SK-N-SH treated with all-trans-retinoic acid at 6 μM for 48 hours (cell line): ENCODE data around the gene PSMB9.

ENCODE experiments used
- ARNTL ChIP-seq: fragments of 450-650 bp; formaldehyde crosslinking; IDR thresholded peaks from 2 replicates; pipeline ENCODE4 v1.5.0; 2020; ENCODE audit warnings: low read depth, mild to moderate bottlenecking, moderate library complexity, borderline replicate concordance
- BACH2 ChIP-seq: fragments of 250-450 bp; sonication (Bioruptor Pico); IDR thresholded peaks from 2 replicates; pipeline ENCODE4 v1.9.0; 2021; ENCODE audit warnings: mild to moderate bottlenecking, borderline replicate concordance
- ISL1 ChIP-seq: fragments of 250-450 bp; sonication (Bioruptor Pico); IDR thresholded peaks from 2 replicates; pipeline ENCODE4 v2.1.2; 2022; ENCODE audit warnings: mild to moderate bottlenecking, moderate library complexity
- OSR1 ChIP-seq: fragments of 250-450 bp; sonication (Bioruptor Pico); IDR thresholded peaks from 2 replicates; pipeline ENCODE4 v1.8.0; 2022; ENCODE audit warnings: moderate library complexity, mild to moderate bottlenecking, inconsistent platforms
- PATZ1 ChIP-seq: fragments of 250-450 bp; sonication (Bioruptor Pico); IDR thresholded peaks from 2 replicates; pipeline ENCODE4 v1.8.0; 2020; ENCODE audit warnings: mild to moderate bottlenecking, moderate library complexity, borderline replicate concordance
- PPARA ChIP-seq: fragments of 250-450 bp; sonication (Bioruptor Pico); IDR thresholded peaks from 2 replicates; pipeline ENCODE4 v1.5.0; 2020; ENCODE audit warnings: mild to moderate bottlenecking, borderline replicate concordance
- RARB ChIP-seq: fragments of 250-450 bp; sonication (Bioruptor Pico); IDR thresholded peaks from 2 replicates; pipeline ENCODE4 v1.8.0; 2021; ENCODE audit warnings: mild to moderate bottlenecking, moderate library complexity
- ZC3H10 ChIP-seq: fragments of 250-450 bp; sonication (Bioruptor Pico); IDR thresholded peaks from 2 replicates; pipeline ENCODE4 v1.5.1; 2021; ENCODE audit warnings: mild to moderate bottlenecking, moderate library complexity
- ZFP3 ChIP-seq: fragments of 250-450 bp; sonication (Bioruptor Pico); IDR thresholded peaks from 2 replicates; pipeline ENCODE4 v1.5.0; 2020; ENCODE audit warnings: mild to moderate bottlenecking, moderate library complexity
- ZNF565 ChIP-seq: fragments of 450-650 bp; formaldehyde crosslinking; conservative IDR thresholded peaks from 2 replicates; pipeline ENCODE4 v1.5.0; 2020; ENCODE audit warnings: low read depth, mild to moderate bottlenecking, moderate library complexity
- ZNF8 ChIP-seq: fragments of 450-650 bp; formaldehyde crosslinking; IDR thresholded peaks from 2 replicates; pipeline ENCODE4 v1.5.0; 2020; ENCODE audit warnings: mild to moderate bottlenecking, moderate library complexity
- TF ChIP-seq, protein P1 (sequence below): fragments of 250-450 bp; sonication (Bioruptor Pico); IDR thresholded peaks from 2 replicates; pipeline ENCODE4 v1.5.0; 2020; ENCODE audit warnings: mild to moderate bottlenecking, moderate library complexity
- TF ChIP-seq, protein P2 (sequence below): fragments of 250-450 bp; sonication (Bioruptor Pico); IDR thresholded peaks from 2 replicates; pipeline ENCODE4 v1.5.1; 2020; ENCODE audit warnings: low read depth, mild to moderate bottlenecking, moderate library complexity

DNA sequence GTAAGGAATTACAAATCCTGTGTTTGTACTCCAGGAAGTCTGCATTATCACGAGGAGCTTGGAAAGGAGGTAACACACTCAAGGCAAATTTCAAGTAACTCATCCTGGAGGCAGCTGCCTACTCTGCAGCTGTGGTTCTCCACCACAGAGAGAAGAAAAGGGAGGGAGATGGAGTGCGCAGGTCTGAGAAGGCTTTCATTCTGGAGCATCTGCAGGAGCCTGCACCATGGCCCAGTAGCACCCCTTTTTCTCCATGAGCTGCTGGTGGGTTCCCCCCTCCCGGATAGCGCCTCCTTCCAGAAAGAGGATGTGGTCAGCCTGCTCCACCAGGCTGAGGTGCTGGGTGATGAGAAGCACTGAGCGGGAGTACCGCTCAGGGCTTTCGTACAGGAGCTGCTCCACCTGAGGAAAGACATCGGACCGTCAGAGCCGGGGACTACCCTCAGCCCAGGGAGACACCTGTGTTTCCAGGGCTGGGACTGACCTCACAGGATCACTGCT is 8.6 kb upstream of the PSMB9 start:
- TF ChIP-seq BACH2 (CRISPR knock-in tag) (no peak), OSR1 (CRISPR knock-in tag) (no peak), RARB (CRISPR knock-in tag) (no peak), ZC3H10 (CRISPR knock-in tag) (no peak), PATZ1 (CRISPR knock-in tag) (no peak), ZNF8 (CRISPR knock-in tag) (no peak), ARNTL (no peak), ISL1 (CRISPR knock-in tag) (no peak), PPARA (CRISPR knock-in tag) (no peak), ZNF565 (CRISPR knock-in tag) (no peak), ZFP3 (CRISPR knock-in tag) (no peak)
- TF ChIP-seq, protein P1, sequence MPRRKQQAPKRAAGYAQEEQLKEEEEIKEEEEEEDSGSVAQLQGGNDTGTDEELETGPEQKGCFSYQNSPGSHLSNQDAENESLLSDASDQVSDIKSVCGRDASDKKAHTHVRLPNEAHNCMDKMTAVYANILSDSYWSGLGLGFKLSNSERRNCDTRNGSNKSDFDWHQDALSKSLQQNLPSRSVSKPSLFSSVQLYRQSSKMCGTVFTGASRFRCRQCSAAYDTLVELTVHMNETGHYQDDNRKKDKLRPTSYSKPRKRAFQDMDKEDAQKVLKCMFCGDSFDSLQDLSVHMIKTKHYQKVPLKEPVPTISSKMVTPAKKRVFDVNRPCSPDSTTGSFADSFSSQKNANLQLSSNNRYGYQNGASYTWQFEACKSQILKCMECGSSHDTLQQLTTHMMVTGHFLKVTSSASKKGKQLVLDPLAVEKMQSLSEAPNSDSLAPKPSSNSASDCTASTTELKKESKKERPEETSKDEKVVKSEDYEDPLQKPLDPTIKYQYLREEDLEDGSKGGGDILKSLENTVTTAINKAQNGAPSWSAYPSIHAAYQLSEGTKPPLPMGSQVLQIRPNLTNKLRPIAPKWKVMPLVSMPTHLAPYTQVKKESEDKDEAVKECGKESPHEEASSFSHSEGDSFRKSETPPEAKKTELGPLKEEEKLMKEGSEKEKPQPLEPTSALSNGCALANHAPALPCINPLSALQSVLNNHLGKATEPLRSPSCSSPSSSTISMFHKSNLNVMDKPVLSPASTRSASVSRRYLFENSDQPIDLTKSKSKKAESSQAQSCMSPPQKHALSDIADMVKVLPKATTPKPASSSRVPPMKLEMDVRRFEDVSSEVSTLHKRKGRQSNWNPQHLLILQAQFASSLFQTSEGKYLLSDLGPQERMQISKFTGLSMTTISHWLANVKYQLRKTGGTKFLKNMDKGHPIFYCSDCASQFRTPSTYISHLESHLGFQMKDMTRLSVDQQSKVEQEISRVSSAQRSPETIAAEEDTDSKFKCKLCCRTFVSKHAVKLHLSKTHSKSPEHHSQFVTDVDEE (CRISPR knock-in tag) = no peak
- TF ChIP-seq, protein P2, sequence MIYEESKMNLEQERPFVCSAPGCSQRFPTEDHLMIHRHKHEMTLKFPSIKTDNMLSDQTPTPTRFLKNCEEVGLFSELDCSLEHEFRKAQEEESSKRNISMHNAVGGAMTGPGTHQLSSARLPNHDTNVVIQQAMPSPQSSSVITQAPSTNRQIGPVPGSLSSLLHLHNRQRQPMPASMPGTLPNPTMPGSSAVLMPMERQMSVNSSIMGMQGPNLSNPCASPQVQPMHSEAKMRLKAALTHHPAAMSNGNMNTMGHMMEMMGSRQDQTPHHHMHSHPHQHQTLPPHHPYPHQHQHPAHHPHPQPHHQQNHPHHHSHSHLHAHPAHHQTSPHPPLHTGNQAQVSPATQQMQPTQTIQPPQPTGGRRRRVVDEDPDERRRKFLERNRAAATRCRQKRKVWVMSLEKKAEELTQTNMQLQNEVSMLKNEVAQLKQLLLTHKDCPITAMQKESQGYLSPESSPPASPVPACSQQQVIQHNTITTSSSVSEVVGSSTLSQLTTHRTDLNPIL = no peak
